GM18511 (cell line): ENCODE results near the gene TCOF1.
"Not testable (repeated sequence)": the region's sequence is repeated elsewhere in the genome, so short reads cannot be mapped to it uniquely, and the experiment has no call there.

Source experiments
- ATAC-seq: cut with Tn5 transposase; IDR thresholded peaks from one replicate; pipeline ENCODE4 v1.9.1; 2021; ENCODE audit warnings: mild to moderate bottlenecking, moderate library complexity; ENCODE audit not compliant: unreplicated experiment

TCOF1 gene

DNA sequence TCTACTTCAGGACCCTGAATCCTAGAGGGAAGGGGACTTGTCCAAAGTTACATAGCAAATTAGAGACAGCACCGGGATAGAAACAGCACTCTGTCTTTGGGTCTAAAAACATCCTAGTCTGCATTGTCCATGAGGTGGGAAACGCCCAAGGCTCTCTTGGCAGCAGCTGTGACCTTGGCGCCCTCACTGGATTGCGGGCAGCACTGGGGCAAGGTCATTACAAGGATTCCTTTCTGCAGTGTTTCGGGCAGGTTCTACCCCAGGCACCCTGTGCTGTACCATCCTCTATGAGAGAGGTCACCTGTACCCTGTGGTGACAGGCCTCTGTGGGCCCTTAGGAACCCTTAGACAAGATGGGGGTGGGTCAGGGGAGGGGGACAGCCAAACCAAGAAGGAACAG lies 46.6 kb downstream of the TCOF1 start:
- no peak for ATAC-seq

- ATAC-seq, result no peak
Observed at GRCh38 chr5:150404535-150404934, 47.0 kb downstream of the TCOF1 start.

DNA sequence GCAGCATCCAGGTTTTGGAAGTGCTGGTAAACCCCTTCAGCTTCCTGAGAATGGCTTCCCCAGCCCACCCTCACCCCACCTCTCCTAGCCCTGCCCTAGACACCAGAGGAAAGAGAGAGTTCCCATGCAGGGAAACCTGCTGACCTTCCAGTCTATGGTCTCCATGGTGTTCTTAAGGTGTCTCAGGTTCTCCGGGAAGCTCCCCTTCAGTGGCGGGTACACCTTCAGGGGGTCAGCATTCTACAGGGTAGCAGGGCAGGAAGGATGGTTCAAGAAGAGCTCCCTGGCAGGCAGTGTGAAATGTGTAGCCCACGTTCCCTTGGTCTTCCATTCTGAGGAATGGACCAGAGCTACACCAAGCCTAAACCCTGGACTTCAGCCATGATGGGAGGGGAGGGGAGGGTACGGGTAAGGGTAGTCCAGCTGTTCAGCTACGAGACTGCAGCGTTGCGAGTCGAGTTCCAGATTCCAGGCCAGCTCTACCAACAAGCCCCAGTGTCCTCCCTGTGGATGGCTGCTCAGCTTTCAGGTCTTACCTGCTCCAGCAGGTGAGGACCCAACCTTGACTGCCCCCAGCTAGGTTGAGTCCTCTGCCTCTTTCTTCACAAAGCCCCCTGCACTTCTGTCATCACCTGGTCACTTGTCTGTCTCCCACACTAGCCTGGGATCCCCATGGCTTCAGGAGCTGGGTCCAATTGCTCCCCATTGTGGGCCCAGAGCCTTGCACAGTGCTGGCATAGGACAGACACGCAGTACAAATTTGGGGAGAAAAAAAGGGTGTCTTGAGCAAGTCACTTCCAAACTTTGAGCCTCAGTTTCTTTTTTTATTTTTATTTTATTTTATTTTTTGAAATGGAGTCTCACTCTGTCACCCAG lies 47.7 kb downstream of the TCOF1 start:
- no peak for ATAC-seq

DNA sequence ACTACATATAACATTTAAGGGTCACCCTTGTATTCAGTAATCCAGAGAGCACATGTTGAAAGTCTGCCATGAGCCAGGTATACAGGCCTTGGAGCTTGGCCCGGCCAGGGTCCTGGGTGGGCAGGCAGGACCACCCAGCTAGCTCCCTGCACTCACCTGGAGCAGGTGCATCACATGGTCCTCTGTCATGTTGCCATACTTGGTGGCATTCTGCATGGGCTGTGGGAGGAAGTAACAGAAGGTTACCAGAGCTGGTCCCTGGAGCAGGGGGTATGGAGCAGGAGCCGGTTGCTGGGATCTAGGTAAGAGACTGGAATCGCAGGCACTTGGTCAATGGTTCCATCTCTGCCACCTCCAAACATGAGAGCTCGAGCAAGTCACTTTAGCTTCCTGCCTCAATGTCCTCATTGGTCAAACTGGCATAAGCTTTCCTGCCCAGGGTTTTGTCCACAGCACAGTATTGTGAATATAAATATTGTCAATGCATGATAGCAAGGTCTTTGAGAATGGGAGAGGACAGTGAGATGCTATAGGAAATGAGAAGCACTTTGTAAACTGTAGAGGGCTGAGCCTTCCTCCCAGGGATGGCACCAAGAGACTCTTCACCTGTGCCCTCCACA lies 48.7 kb downstream of the TCOF1 start:
- no peak for ATAC-seq

DNA sequence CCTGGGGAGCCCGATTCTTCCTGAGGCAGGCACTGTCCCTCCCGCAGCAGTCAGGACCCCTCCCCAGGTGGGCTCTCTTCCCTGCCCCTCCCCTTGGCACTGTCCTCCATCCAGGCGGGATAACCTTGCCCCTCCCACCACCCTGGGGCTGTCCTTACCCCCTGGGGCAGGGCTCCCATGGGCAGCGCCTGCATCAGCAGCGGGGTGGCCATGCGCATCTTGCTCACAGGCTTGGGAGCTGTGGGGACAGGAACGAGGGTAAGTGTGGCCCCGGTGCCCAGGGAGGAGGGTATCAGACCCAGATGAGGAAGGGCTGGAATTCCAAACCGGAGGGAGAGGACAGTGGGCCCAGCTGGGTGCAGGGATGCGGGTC lies 49.2 kb downstream of the TCOF1 start:
- no peak for ATAC-seq

DNA sequence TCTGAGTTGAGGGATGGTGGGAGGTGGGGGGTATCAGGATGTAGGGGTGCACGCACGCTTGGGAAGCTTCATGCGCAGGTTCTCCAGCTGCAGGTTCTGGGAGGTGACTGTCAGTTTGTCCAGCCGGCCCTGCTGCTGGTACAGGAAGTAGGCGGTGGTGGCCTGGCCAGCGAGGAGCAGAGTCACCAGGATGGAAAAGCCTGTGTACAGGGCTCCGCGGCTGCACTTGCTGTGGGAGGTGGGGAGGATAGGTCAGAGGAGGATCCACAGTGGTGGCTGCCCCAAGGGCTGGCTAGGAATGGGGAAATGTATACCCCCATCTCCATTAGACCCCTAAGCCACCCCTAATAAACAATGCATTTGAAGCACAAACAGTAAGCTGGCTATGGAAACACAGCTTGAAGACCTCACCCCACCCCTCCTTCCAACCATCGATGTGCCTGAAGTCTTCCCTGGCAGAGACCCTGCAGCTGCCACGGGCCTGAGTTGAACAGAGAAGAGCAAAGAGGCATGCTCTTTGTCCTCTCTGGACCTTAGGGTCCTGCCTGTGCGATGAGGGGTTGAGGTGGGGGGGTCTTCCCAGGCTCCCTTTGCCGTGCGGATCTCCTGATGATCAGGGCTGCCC lies 49.7 kb downstream of the TCOF1 start:
- ATAC-seq, result no peak

DNA sequence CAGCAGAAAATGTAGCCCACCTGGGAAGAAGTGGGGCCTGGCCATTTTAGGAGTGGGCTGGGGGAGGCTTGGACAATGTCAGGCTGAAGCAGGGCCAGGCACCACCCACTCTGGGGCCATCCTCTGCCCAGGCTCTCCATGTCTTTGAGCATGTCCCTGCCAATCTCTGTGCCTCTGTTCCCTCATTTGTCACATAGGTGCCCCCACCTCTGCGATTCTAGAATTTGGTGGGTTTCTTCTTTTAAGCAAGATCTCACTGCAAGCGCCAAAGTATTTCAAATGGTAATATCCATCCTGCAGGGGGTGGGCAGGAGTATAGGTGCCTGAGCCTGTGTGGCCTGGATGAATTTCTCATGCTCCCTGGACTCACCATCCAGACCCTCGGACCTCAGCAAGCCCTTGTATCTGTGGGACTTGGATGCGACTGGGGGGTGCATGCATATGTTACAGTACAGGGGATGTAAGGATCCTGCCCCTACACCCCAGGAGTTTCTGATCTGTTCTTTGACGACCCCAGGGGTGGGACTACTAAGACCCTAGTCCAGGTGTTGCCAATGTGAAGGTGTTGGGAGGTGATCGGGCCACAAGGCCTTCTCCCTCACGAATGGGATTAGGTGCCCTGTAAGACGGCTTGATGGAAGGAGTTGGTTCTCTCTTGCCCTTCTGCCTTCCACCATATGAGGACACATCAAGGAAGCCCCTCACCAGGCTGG lies 50.9 kb downstream of the TCOF1 start:
- ATAC-seq, result no peak

DNA sequence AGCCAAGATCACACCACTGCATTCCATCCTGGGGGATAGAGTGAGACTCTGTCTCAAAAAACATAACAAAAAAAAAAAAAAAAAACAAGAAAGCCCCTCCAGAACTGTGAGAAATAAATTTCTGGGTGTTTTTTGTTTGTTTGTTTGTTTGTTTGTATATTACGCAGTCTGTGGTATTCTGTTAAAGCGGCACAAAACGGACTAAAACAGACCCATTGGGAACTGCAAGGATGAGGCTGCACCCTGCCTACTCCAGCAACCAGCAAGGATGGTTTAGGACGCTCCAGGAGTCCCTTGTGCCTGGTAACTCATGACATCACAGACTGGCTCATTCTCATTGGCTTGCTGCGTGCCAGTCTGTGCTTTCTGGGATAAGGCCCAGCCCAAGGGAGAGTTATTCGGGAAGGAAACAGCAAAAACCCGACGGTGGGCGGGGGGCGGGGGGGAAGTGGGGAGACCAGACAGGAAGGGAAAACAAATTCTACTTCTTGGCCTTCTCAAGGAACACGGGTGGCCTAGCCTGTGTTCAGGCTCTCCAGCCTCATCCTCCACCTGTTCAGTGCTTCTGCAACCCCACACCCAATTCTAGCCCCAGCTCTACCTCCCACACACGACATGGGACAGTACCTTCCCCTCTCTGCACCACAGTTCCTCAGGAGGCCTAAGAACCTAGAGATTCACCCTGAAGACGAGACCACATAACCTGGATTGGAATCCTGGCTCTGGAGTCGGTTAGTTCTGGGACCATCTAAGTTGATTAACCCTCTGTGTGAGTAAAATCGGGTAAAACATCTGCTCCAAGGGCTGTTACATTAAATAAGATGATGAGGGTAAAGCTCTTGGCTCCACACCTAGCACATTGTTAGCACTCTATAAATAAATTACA lies 52.4 kb downstream of the TCOF1 start:
- peak; percentile 28 for ATAC-seq

DNA sequence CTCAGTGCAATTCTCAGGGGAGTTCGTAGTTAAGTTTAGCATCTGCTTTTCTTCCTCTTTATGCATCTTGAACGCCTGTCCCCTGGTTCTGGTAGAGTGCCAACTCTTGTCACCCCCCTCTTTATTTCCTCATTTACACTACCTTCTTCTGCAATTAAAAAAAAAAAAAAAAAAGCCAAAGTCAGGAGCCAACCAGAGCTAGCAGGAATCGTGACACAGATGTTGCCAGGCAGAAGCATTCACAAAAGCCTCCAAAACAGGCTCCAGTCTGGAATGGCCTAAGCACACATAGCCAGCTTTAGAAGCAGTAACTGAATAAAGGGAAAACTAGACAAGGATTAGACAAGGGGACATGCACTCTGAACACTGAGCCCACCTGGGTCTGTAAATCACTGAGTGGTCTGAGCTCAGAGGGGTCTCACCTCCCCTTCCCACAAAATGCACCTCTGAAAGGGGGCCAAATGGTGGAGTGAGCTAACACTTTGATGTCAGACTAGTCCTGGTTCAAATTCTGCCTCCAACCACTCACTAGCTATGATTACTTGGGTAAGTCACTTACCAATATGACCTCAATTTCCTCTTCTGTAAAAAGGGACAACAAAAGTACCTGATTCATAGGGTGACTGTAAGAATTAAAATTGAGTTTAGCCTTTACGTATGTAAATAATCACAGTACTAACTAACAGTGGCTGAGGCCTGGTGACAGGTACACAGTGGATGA lies 53.2 kb downstream of the TCOF1 start:
- no peak for ATAC-seq

- ATAC-seq, result peak; percentile 10
Observed at GRCh38 chr5:150411245-150411979, 53.9 kb downstream of the TCOF1 start.

DNA sequence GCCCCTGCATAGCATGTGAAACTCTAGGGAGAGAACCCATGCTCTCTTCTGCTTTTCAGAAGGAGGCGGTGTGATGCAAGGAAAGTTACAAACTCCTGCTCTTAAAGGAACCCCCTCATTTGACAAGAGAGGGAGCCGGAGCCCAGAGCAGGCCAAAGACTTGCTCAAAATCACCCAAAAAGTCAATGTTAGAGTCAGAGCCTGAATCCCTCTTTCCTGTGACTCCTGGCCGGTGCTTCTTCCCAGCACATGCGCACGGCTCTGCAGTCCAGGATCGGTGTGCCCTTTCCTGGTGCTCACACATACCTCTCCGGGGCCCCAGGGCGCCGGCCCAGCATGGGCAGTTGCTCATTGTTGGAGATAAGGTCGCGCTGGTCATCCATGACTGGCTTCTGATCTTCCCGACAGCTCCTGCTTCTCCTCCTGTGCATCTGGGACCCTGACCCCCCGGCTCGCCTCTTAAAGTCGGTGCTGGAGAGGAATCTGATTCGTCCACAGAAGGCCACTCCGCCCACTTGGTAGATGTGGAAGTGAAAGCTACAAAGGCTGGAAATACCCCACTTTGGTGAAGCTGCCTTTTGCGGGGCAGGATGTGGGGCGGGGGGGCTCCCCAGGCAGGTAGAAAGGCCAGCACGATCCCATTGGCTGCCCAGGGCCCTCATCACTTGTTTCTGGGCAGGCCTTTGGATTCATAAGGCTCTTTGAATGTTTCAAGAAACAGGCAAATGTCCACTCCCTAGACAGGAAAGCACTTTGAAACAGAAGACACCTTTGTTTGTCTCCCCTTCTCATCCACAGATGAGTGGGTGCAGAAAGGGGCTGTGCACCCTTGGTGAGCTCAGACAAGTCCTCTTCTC lies 55.0 kb downstream of the TCOF1 start, which contains the start of gene CD74:
CD74 (minus strand) TSS at position 592 of the 857 bp plus-strand sequence; CDS start at position 431, 161 bp downstream.
- ATAC-seq, result peak; percentile 77

DNA sequence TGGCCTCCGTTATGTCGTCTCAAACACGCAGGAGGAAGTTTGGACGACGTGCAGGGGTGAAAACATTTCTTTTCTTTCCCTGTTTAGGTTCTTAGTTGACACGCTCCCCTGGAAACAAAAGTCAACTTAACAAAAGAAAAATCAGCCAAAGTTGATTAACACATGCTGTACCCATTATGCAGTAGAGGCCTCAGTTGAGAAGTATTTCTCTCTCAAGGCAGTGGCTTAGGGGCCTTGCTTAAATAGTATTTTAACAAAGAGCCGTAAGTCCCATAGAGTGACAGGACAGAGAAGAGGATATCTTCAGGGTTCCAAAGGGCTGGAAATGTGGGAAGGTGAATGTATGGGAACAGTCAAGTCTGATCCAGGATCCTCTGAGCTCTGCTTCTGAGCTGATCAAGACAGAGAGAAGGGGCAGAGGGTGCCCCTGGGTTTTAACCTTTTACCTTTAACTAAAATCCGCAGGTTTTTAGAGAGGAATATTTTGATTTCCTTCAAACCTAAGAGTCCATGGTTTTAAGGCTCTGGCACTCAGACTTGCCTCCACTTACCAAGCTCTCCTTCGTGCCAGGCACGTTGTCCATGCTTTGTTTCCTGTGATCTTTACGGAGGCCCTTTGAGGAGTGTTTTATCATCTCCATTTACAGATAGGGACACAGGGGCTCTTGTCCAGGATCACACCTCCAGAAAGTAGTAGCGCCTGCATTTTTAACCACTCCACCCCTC lies 55.8 kb downstream of the TCOF1 start:
- no peak for ATAC-seq

DNA sequence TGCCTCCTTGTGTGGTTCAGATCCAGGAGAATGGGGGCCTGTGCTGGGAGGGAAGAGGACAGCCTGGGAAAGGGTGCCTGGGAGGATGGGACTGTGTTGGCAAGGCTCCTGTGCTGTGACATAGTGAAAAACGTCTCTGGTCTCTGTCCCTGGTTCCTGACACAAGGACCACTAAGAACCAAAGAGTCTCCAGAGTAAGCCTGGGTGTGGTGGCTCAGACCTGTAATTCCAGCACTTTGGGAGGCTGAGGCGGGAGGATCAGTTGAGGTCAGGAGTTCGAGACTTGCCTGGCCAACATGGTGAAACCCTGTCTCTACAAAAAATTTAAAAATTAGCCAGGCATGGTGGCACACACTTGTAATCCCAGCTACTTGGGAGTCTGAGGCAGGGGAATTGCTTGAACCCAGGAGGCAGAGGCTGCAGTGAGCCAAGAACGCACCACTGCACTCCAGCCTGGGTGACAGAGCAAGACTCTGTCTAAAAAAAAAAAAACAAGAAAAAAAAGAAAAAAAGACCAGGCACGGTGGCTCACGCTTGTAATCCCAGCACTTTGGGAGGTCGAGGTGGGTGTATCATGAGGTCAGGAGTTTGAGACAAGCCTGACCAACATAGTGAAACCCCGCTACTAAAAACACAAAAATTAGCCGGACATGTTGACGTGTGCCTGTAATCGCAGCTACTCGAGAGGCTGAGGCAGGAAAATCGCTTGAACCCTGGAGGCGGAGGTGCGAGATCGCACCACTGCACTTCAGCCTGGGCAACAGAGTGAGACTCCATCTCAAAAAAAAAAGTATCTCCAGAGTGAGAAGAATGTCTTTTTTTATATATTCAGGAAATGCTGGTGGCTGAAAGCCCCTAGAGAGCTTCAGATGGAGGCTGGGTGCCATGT lies 56.6 kb downstream of the TCOF1 start:
- ATAC-seq, result not testable (repeated sequence)

GRCh38 chr5:150419630-150420270 lies 62.3 kb downstream of the TCOF1 start:
- peak; percentile 76 for ATAC-seq

- ATAC-seq, result no peak
Observed at GRCh38 chr5:150422075-150422474, 64.6 kb downstream of the TCOF1 start.

DNA sequence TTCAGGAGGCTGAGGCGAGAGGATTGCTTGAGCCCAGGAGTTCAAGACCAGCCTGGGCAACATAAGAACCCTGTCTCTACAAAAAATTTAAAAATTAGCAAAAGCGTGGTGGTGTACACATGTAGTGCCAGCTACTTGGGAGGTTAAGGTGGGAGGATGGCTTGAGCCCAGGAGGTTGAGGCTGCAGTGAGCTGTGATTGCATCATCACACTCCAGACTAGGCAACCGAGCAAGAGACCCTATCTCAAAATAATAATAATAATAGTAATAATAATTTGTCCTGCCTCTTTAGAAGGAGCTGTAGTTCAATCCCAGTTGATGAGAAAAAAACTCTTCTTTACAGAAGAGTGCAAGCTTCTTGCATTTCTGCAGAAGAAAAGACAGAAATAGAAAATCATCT lies 65.3 kb downstream of the TCOF1 start:
- ATAC-seq, result no peak
